Activated T-cell treated with anti-CD3 and anti-CD28 coated beads, Interleukin-2, amount 50 U/mL, for 4 hours (primary cell): ENCODE data around the gene MPPED2. TPM values are rescaled to one million over a fixed set of nuclear protein-coding genes. Genes with fewer than 3 reads are reported as not detected.

Experiments used
- ATAC-seq, 2 donors: fragments of 200-7000 bp; cut with Tn5 transposase; one replicate each; pipeline ENCODE4 v1.10.0; 2021
- DNase-seq: peaks from one replicate; pipeline ENCODE4 v3.0.0-alpha.2; 2020
- H3K27me3 Mint-ChIP-seq: one replicate; pipeline ENCODE4 v1.8.0; 2021; ENCODE audit warnings: low read depth, mixed read lengths
- H3K36me3 Mint-ChIP-seq: one replicate; pipeline ENCODE4 v1.8.0; 2022; ENCODE audit warnings: mixed read lengths; ENCODE audit not compliant: insufficient read depth
- H3K4me1 Mint-ChIP-seq: one replicate; pipeline ENCODE4 v1.8.0; 2021; ENCODE audit warnings: low read depth, mixed read lengths
- H3K4me3 Mint-ChIP-seq: one replicate; pipeline ENCODE4 v1.8.0; 2021; ENCODE audit warnings: mild to moderate bottlenecking, moderate library complexity, mixed read lengths
- H3K9me3 Mint-ChIP-seq: one replicate; pipeline ENCODE4 v1.8.0; 2021; ENCODE audit warnings: mixed read lengths
- total RNA-seq, 3 donors: library from RNA; stranded (reverse); gene quantifications; one replicate each; pipeline ENCODE4 v1.2.1, GENCODE V29; 2021

MPPED2 gene
- under 1 TPM; 0.05 to 0.38 (median 0.26) TPM for total RNA-seq

DNA sequence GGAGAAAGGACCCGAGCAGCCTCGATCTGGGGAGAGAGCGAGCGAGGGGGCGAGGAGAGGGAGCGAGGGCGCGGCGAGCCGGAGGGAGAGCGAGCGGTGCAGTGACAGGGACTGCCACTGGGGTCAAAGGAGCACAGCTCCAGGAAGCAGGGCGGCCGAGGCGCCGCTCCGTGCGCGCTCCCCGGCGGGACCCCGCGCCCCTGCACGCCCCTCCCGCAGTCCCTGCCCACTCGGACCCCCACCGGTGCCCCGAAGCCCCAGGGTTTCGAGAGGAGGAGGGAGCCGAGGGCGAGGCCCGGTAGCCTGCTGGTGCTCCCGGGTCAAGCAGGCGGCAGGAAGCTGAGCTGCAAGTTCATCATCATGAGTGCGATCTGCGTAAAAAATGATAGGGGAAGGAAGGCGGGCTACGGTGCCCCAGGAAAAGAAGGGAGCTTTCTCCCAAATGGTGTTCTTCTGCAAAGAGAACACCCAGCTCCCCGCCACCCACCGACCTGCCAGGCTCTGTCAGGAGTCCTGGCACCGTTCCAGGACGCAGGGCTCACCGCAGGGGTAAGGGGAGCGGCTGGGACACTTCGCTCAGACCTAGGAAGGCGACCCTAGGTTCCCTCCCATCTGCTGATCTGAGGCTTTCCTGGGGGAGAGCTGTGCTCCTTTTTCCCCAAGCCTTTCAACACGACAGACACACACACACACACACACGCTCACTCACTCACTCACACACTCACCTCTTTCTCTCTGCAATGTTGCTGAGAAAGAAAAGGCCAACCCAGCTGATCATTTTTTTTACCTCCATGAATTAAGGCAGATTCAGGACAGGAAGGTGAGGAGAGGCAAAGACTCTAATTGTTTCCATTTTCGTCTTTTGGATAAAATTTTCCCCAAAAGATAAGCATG lies at the start of gene MPPED2:
TSS of gene MPPED2 (minus strand) at position 103 of the 894 bp plus-strand sequence. CDS start 5,980 bp downstream, outside the sequence.
- Mint-ChIP-seq H3K27me3 (peaks cover 42% of the 10 kb centered on the region), H3K36me3 (no peaks in the 10 kb centered on the region), H3K9me3 (no peaks in the 10 kb centered on the region), H3K4me1 (peaks cover 1% of the 10 kb centered on the region), H3K4me3 (peak within 1 kb of the TSS; percentile 51)
- DNase-seq (no peak), ATAC-seq (peak; percentile 80 to 85)

GRCh38 chr11:30635401-30635989 lies 49.3 kb upstream of the MPPED2 start:
- Mint-ChIP-seq H3K4me1 (no peaks in the 10 kb centered on the region), H3K4me3 (no peak overlapping the region), H3K27me3 (no peaks in the 10 kb centered on the region), H3K9me3 (no peaks in the 10 kb centered on the region), H3K36me3 (no peaks in the 10 kb centered on the region)
- no peak for ATAC-seq
- no peak for DNase-seq

- H3K4me1 Mint-ChIP-seq = no peaks in the 10 kb centered on the region
- no peaks in the 10 kb centered on the region for H3K27me3 Mint-ChIP-seq
- no peaks in the 10 kb centered on the region for H3K36me3 Mint-ChIP-seq
- DNase-seq (no peak), ATAC-seq (no peak)
- H3K9me3 Mint-ChIP-seq = no peaks in the 10 kb centered on the region
- H3K4me3 Mint-ChIP-seq = no peak overlapping the region
Measured at GRCh38 chr11:30631148-30631547, 45.0 kb upstream of the MPPED2 start.

GRCh38 chr11:30619767-30620166 lies 33.6 kb upstream of the MPPED2 start:
- ATAC-seq (no peak), DNase-seq (no peak)
- no peaks in the 10 kb centered on the region for H3K27me3 Mint-ChIP-seq
- H3K36me3 Mint-ChIP-seq = no peaks in the 10 kb centered on the region
- peaks cover 11% of the 10 kb centered on the region for H3K9me3 Mint-ChIP-seq
- H3K4me1 Mint-ChIP-seq = no peaks in the 10 kb centered on the region
- no peak overlapping the region for H3K4me3 Mint-ChIP-seq

- Mint-ChIP-seq H3K36me3 (no peaks in the 10 kb centered on the region), H3K4me3 (no peak overlapping the region), H3K9me3 (peaks cover 9% of the 10 kb centered on the region), H3K4me1 (no peaks in the 10 kb centered on the region), H3K27me3 (no peaks in the 10 kb centered on the region)
- ATAC-seq = no peak
- DNase-seq = no peak
Measured at GRCh38 chr11:30617762-30618161, 31.6 kb upstream of the MPPED2 start.

GRCh38 chr11:30610628-30611027 lies 24.5 kb upstream of the MPPED2 start:
- DNase-seq (no peak), ATAC-seq (no peak)
- H3K36me3 Mint-ChIP-seq = no peaks in the 10 kb centered on the region
- H3K27me3 Mint-ChIP-seq = no peaks in the 10 kb centered on the region
- no peak overlapping the region for H3K4me3 Mint-ChIP-seq
- H3K9me3 Mint-ChIP-seq = peaks cover 3% of the 10 kb centered on the region
- H3K4me1 Mint-ChIP-seq = no peaks in the 10 kb centered on the region

- Mint-ChIP-seq H3K27me3 (no peaks in the 10 kb centered on the region), H3K9me3 (peaks cover 3% of the 10 kb centered on the region), H3K36me3 (no peaks in the 10 kb centered on the region), H3K4me1 (no peaks in the 10 kb centered on the region), H3K4me3 (no peak overlapping the region)
- DNase-seq (no peak), ATAC-seq (no peak)
Measured at GRCh38 chr11:30608534-30608933, 22.4 kb upstream of the MPPED2 start.

- ATAC-seq (no peak), DNase-seq (no peak)
- Mint-ChIP-seq H3K27me3 (no peaks in the 10 kb centered on the region), H3K4me1 (no peaks in the 10 kb centered on the region), H3K4me3 (no peak overlapping the region), H3K9me3 (no peaks in the 10 kb centered on the region), H3K36me3 (no peaks in the 10 kb centered on the region)
Measured at GRCh38 chr11:30605036-30605605, 19.0 kb upstream of the MPPED2 start.

DNA sequence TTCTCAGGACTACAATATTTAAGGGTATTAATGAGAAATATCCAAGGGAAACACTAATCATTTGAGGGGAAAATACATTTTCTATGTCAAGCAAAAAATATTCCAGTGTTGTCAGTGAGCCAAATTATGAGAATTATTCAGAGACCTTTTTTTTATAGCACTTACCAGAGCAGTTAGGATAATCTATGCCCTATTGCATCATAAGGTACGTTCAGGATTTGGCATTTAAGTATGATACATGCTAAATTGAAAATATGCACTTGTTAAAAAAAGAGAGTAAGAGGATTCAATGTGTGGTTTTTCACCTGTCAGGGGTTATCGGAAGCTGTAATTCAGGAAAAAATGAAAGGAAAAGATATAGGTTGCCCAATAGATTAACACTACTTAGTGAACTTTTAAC lies 17.2 kb upstream of the MPPED2 start:
- H3K4me1 Mint-ChIP-seq = no peaks in the 10 kb centered on the region
- H3K4me3 Mint-ChIP-seq = no peak overlapping the region
- no peaks in the 10 kb centered on the region for H3K36me3 Mint-ChIP-seq

DNA sequence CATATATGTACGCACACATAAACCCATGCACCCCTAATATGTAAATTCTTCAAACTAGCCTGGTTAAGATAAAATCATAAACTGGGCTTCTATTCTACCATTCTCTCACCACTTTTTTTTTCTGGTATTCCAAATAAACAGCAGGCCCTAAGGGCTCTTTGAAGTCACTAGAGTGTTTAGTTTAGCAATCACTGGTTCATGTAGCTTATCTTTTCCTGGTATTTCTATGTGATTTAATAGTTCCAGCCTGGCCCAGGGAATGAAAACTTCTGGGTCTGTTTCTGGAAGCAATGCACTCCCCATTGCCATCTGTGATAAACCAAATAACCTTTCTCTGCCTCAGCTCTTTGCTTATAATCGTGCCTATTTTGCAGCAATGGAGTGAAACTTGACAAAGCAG lies 10.7 kb upstream of the MPPED2 start:
- H3K4me3 Mint-ChIP-seq = no peak overlapping the region
- no peaks in the 10 kb centered on the region for H3K27me3 Mint-ChIP-seq
- no peaks in the 10 kb centered on the region for H3K4me1 Mint-ChIP-seq
- H3K9me3 Mint-ChIP-seq = no peaks in the 10 kb centered on the region
- ATAC-seq (no peak), DNase-seq (no peak)
- H3K36me3 Mint-ChIP-seq = no peaks in the 10 kb centered on the region

More for the DNA sequence above, 17.2 kb upstream of the MPPED2 start:
- ATAC-seq (no peak), DNase-seq (no peak)
- H3K9me3 Mint-ChIP-seq = no peaks in the 10 kb centered on the region
- no peaks in the 10 kb centered on the region for H3K27me3 Mint-ChIP-seq

GRCh38 chr11:30595934-30596333 lies 9.8 kb upstream of the MPPED2 start:
- Mint-ChIP-seq H3K4me3 (no peak overlapping the region), H3K9me3 (no peaks in the 10 kb centered on the region), H3K27me3 (no peaks in the 10 kb centered on the region)

DNA sequence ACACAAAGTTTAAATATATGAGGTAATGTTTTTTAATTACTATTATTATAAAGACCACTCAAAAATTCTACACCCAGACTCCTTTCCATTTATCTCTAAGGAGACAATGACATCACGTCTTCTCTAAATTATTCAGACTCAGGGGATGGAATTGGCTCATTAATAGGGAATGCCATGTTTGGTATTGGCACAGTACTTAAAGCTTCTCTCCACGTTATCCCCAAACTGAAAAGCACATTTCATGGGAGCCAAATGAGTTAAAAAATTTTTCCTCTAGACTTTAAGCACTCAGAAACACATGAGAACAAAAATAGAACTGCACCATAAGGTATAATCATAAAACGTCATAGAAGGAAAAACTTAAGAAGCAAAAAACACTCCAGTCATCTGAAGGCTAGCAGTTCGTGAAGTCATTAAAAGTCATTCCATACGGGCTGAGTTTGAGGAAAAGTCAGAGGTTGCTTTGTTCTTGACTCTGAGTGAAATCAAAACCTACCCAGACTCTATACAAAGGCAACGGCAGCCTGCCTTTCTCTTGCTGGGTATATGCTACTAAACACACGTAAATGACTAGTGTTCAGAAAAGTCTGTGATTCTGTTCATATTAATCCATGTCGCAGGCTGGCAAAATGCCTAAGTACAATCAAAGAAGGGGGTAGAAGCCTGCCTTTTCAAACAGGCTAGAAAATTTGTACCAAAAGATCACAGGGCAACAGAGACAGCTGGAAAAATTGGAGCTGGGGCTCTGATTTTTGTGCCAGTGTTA lies 8.7 kb upstream of the MPPED2 start:
- no peaks in the 10 kb centered on the region for H3K27me3 Mint-ChIP-seq

More at GRCh38 chr11:30595934-30596333, 9.8 kb upstream of the MPPED2 start:
- Mint-ChIP-seq H3K4me1 (no peaks in the 10 kb centered on the region), H3K36me3 (no peaks in the 10 kb centered on the region)
- no peak for ATAC-seq
- DNase-seq = no peak

DNA sequence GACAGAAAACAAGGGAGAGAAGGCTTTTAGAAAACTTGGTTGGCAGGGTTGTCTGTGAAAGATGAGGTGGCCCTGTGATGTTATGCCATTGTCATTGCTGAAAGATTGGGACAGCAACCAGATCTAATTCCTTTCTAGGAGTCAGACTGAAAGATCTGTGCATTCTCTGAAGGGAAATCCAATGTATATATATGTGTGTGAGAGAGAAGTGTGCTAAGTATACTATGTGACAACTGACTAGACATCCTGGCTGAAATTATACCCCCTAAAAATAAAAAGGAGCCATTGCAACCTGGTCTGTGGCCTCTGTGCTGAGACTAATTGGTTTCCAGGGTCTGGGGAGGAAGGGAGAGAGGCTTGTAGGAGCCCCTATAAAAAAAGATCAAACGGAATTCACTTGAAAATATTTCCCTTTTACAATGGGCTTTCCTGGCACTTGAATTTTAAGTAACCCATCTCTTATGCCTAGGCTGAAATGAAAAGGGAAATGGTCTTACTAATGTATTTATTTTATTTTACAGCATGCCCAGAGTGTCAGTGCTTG lies 1.2 kb upstream of the MPPED2 start:
- Mint-ChIP-seq H3K4me3 (no peak overlapping the region), H3K27me3 (peaks cover 42% of the 10 kb centered on the region), H3K9me3 (no peaks in the 10 kb centered on the region), H3K36me3 (no peaks in the 10 kb centered on the region), H3K4me1 (peaks cover 1% of the 10 kb centered on the region)
- no peak for DNase-seq
- no peak for ATAC-seq

More for the DNA sequence above, 8.7 kb upstream of the MPPED2 start:
- Mint-ChIP-seq H3K4me3 (no peak overlapping the region), H3K36me3 (no peaks in the 10 kb centered on the region), H3K9me3 (no peaks in the 10 kb centered on the region), H3K4me1 (no peaks in the 10 kb centered on the region)
- no peak for ATAC-seq
- DNase-seq = no peak

- Mint-ChIP-seq H3K4me1 (peaks cover 1% of the 10 kb centered on the region), H3K36me3 (no peaks in the 10 kb centered on the region), H3K27me3 (peaks cover 42% of the 10 kb centered on the region), H3K9me3 (no peaks in the 10 kb centered on the region), H3K4me3 (peak overlapping the region; percentile 51)
- DNase-seq = no peak
- ATAC-seq = peak in 1 of 2 donors; percentile 27
Measured at GRCh38 chr11:30585892-30586250, 282 bp downstream of the MPPED2 start.
